Islet of Langerhans (tissue), 1 donor: ENCODE measurements around the gene LSP1.

Source experiments
- FAIRE-seq: peaks from one replicate; lab custom pipeline; 2011; peaks lifted over from hg19 to GRCh38; lab: Jason Lieb, UNC

LSP1 gene

GRCh38 chr11:1837171-1838076 is 15.5 kb upstream of the LSP1 start:
- no peak for FAIRE-seq

DNA sequence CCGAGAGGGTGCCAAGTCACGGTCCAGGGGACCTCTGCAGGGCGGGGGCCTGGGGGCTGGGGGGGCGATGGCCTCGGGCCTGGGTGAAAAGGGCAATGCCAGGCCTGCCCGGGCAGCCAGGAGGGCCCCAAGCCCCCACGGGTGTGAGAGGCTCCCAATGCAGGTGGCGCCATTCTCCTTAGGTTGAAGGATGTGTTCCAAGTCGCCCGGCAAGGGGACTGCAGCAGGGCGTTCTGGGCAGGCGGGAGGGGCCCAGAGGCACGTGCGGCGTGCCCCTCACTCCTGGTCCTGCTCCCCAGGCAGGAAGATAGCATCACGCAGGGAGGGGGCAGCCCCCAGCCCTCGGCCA is 14.8 kb upstream of the LSP1 start:
- no peak for FAIRE-seq

DNA sequence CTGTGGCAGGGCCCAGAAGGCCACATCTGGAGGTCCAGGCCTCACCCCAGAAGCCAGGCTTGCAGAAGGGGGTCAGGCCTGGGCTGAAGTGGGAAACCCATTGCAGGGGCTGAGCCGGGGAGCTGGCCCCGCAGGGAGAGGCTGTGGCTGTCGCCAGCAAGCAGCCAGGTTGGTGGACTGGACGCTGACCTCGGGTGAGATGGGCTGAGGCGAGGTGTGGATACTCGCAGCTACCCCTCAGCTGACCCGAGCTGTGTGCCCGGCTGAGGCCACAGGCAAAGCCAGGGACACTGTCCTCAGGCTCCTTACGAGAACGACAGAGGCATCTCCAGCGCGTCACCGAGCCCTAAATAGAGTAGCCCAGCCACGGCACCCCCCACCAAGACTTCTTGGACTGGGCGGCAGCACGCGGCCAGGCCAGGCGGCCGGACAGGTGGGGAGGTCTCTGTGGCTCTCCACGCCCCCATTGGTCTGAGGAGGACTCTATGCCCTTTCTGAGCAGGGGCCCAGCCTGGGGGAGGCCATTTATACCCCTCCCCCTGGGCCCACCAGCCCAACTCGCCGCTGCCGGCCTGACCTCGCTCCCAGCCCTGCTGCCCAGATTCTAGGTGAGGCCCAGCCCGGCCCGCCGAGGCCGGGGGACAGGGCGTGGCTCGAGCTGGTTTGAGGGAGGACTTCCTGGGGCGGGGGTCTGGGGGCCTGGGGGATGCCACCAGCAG is 14.3 kb upstream of the LSP1 start, which contains the start of gene TNNI2:
Gene TNNI2, plus strand, starts transcription at position 556 of the 719 bp plus-strand sequence. CDS start 716 bp downstream, outside the sequence.
- FAIRE-seq, result no peak

- FAIRE-seq, result no peak
These were observed 13.5 kb upstream of the LSP1 start for GRCh38 chr11:1839204-1839923.

DNA sequence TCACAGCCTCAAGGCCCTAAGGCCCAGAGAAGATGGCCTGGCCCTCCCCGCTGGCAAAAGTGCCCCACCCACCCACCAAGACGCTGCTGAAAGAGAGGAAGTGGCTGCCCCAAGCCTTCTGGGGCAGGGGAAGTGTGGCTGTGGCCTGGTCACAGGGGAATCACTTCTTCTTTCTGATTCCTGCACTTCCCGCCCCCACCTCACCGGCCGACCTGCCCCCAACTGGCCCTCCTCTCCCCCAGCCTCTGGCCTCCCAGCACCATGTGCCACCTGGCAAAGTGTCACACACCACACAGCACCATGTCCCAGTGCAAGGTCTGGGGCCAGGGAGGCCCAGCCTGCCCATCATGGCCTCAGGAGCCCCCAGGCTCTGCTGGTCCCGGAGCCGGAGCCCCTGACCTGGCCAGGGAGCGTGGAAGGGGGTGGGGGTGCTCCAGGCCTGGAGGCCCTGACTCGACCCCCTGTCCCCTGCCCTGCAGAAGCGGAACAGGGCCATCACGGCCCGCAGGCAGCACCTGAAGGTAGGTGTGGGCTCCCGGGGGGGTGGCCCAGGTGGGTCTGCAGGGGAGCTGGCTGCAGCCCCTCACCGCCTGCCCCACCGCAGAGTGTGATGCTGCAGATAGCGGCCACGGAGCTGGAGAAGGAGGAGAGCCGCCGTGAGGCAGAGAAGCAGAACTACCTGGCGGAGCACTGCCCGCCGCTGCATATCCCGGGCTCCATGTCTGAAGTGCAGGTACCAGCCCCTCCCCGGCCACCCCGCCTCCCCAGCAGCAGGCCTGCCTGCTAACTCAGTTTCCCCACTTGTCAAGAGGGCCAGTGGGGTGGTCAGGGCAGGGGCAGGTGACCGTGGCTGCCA is 12.7 kb upstream of the LSP1 start:
- FAIRE-seq, result no peak

- FAIRE-seq, result no peak
These were observed 12.0 kb upstream of the LSP1 start for GRCh38 chr11:1840780-1841480.

DNA sequence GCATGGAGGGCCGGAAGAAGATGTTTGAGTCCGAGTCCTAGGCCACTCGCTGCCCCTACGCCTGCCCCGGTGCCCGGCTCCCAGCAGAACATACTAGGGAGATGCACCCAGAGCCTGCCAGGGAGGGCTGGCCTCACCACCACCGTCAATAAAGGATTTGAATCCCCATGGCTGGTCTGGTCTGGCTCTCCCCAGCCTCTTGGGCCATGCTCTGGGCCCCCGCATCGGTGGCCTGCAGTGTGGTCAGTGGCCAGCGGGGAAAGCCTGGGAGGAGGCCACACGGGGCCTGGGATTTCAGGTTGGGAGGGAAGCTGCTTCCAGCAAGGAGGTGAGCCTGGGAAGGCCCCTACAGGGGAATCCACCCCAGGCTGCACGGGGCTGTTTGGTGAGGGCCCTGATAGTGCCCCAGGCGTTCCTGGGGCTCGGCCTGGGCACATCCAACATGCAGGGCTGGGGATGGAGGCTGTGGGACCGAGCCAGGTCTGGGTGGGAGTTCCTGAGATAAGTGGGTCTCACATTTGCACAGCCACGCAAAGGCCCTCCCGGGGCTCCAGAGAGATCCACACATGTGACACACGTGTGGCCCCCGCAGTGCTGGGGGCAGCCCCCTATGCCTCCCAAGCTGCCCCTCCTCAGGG is 11.3 kb upstream of the LSP1 start:
- no peak for FAIRE-seq

DNA sequence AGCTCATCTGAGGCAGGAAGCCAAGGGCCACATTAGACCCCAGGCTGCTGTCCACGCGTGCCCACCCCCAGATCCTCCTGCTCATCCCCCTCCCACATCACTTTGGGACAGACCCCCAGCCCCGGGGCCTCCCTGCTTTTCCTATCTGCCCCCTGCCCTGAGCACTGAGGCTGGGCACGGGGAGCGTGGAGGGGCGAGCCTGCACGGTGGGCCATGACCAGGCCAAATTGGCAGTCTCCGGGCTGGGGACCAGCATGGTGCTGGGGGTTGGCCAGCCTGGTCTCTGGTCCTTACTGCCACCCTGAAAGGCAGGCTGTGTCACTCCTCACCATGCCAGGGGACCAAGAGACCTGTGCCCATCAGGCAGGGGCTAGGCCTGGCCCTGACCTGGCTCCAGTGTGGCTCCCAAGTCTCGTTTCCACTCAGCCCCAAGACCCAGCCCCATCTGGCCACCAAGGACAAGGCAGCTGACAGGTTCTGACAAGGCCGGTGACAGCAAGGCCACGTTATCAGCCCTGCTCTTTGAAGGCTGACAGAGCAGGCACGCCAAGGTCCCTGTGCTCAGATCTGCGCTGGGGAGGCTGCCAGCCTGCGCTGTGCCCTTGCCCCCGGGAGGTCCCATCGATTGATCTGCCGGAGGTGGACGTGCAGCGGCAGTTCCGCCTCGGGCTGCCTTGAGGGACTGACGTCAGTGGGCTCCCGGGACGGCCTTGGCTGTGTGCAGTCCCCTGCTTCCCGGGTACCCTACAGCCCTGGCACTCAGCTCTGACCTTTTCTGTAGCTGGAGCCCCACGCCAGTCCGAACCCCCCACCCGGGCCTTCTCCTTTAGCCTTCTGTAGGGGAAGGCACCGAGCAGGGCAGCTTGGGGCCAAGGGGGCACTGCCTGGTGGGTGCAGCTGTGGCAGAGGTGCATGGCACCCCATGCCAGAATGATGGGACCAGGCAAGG is 10.5 kb upstream of the LSP1 start:
- FAIRE-seq, result no peak

DNA sequence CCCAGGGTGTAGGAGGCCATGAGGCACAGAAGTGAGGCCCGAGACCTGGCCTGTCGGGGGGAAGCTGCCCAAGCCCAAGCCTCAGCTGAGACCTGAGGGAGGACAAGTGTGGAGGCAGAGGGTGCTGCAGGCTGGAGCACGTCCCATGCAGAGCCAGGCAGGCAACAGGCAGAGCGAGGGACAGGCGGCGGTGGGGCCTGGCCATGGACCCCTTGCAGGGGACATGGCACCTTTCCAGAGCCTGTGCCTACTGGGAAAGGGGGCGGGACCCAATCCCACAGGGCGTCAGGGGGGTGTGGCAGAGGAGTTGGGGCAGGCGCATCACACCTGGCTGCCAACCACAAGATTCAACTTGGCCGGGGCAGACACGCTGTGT is 9.8 kb upstream of the LSP1 start:
- FAIRE-seq, result no peak

DNA sequence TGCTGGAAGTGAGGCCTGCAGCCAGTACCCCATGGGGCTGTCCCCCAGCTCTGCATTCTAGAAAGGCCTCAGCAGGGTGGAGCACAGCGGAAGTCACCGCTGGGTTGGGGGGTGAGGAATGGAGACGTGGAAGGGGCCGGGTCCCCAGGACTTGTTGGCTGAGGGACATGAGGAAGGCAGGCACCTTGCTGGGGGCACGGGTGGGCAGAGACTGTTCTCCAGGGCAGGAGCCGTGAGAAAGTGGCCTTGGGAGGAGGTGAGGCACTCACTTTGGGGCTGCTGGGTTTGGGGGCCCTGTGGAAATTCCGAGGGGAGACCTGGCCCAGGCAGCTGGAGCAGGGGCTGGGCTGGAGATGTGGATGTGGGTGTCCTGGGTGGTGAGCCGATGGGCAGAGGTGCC is 9.1 kb upstream of the LSP1 start:
- no peak for FAIRE-seq

GRCh38 chr11:1844221-1845094 is 8.4 kb upstream of the LSP1 start:
- FAIRE-seq, result no peak

GRCh38 chr11:1845095-1845429 is 7.8 kb upstream of the LSP1 start:
- FAIRE-seq, result no peak

DNA sequence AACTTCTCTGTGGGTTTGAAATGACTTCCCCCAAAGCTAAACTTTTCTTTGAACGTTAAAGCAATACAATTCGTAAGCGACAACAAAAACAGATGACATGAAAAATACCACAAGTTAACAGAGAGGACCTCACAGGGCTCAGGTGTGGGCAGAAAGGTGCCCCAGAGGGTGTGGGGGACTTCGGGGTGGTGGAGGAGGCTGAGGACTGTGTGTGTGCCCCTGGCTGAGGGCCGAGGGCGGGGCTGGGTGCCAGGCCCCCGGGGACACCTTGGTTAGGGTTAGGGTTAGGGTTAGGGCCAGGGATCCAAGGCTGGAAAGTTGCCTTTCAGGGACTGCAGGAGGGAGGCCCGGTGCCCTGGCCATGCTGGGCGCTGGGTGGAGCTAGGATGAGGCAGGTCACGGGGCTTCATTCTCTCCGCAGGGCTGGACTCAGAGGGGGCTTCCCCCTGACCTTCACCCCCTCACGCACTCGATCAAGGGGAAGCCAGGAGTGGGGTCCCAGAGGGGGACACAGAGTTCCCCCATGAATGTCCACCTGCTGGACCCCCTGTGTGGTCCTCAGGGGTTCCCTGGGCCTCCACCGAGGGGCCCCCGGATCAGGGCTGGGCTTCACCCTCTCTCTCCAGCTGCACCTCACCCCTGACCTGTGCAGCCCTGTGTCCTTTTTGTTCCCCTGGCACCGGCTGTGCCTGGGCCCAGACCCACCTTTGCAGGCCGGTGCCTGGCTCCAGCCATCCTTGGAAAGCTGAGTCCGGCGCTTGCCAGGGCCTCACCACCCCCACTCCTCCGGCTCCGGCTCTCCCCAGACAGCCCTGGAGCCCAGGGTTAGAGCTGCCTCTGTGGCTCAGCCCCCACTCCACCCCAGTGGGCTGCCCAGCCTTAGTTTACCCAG is 7.1 kb upstream of the LSP1 start:
- FAIRE-seq, result no peak

- no peak for FAIRE-seq
These were observed 6.4 kb upstream of the LSP1 start for GRCh38 chr11:1846453-1846932.

DNA sequence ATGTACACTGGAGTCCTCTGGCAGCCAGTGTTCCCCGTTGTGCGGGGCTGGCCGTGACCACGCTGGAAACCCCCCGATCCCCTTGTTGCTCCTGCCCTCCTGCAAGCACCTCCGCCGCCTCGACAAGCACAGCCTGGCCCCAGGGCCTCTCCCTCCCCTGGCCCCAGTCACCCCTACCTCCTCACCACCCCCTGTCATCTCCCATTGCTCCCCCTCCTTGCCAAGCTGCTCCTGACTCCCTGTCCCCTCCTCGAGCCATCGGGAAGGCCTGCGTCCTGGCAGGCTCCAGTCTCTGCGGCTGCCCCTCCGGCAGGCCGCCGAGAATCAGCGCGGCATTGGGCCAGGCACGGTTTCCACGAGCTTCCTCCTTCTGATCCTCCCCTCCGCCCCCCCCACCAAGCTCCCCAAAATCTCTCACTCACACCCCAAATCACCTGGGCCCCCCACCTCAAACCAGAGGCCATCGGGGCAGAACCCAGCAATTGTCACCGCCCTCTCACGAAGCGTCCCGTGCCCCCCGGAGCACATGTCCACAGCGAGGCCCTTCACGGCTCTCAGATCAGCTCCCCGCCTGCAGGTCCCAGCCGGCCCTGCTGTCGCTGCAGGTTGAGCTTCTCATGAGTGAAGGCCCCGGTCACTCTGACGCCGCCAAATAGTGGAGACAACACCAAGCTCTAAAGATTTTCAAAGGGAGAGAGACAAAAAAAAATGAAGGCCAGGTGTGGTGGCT is 5.7 kb upstream of the LSP1 start:
- FAIRE-seq, result no peak

DNA sequence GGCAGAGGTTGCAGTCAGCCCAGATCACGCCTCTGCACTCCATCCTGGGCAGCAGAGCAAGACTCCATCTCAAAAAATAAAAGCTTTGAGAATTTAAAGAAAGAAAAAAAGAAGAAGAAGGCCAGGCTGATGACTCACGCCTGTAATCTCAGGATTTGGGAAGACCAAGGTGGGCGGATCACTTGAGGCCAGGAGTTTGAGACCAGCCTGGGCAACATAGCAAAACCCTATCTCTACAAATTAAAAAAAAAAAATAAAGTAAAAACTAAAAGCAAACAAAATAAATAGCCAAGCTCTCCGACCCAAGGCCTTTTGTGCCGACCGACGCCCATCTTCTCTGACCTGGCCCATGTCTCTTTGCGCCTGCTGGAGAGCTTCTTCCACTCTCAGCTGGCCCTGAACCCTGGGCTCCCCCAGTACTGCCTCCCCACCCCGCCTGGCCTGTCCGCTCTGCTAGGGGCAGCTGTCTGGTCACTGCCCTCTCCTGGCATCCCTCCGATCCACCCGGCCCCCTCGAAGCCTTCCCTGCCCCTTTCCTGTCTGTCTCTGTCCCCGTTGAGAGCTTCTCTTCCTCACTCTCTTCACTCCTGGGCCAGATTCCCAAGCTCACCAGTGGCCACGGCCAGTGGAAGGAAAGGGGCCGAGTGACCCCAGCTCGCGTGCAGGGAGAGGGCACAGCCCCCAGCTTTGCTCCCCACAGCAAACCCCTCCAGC is 4.8 kb upstream of the LSP1 start:
- FAIRE-seq, result no peak
